ENCODE results near the gene KCNQ5. TPM values are rescaled to one million over a fixed set of nuclear protein-coding genes. Genes with fewer than 3 reads are reported as not detected.

Gene KCNQ5
- total RNA-seq, 4 donors from 2014 or later = 0.52 to 0.97 (median 0.59) TPM

DNA sequence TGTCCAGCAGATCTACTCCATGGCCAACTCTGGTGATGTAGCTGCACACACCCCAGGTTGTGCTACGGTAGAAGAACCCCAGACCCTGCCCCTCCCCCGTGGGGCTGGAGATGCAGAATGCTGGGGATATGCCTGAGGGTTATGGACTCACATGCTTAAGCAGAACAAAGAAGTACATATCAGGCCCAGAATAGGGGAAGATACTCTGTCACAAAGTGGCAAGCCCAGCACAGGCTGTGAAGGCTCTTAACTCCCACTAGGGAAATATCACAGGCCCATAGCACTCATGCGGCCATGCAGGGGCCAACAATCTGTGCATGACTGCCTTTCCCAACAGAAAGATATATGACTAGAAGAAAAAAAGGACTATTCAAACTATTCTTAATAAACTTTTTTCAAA lies 234.9 kb downstream of the KCNQ5 start:
- intact Hi-C loops (cut with DNase I; ENCODE audit: low total_unique reads) = no loop called here
- 75 to 89% methylated on average over 3 of the region's 3 CpGs for WGBS, 2 donors

GRCh38 chr6:72857791-72858585 lies 236.1 kb downstream of the KCNQ5 start:
- H3K4me3 ChIP-seq (ENCODE audit: low read depth, poor library complexity, severe bottlenecking) = no peak overlapping the region
- intact Hi-C loops (cut with DNase I; ENCODE audit: low total_unique reads) = no loop called here

More for the DNA sequence above, 234.9 kb downstream of the KCNQ5 start:
- DNase-seq (ENCODE audit: low spot score in 2 of 2) = no peak
- TF ChIP-seq, protein P1, sequence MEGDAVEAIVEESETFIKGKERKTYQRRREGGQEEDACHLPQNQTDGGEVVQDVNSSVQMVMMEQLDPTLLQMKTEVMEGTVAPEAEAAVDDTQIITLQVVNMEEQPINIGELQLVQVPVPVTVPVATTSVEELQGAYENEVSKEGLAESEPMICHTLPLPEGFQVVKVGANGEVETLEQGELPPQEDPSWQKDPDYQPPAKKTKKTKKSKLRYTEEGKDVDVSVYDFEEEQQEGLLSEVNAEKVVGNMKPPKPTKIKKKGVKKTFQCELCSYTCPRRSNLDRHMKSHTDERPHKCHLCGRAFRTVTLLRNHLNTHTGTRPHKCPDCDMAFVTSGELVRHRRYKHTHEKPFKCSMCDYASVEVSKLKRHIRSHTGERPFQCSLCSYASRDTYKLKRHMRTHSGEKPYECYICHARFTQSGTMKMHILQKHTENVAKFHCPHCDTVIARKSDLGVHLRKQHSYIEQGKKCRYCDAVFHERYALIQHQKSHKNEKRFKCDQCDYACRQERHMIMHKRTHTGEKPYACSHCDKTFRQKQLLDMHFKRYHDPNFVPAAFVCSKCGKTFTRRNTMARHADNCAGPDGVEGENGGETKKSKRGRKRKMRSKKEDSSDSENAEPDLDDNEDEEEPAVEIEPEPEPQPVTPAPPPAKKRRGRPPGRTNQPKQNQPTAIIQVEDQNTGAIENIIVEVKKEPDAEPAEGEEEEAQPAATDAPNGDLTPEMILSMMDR (IDR thresholded peaks at IDR 0.05) = no peak
- no peak for TF ChIP-seq POLR2A (IDR thresholded peaks at IDR 0.05)
- no peak overlapping the region for H3K4me3 ChIP-seq (ENCODE audit: low read depth, poor library complexity, severe bottlenecking)

DNA sequence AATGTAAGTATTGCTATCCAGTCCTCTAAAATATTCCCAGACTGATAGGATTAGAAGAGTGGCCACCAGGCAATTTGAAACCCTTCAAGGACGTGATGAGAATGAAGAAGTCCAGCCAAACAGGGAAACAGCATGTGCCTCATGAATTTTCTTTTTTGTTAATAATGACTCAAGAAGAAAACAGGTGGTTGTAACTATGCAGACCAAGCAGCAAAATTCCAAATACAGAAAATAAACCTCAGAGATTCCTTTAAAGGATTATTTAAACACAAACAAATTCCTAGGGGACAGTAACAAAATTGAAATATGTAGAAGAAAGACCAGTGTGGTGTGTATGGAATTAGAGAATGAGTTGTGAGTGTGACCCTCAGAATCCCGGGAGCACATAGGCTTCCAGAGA lies 239.2 kb downstream of the KCNQ5 start:
- intact Hi-C loops (cut with DNase I; ENCODE audit: low total_unique reads) = no loop called here
- DNase-seq (ENCODE audit: low spot score in 2 of 2) = no peak
- H3K4me3 ChIP-seq (ENCODE audit: low read depth, poor library complexity, severe bottlenecking) = no peak overlapping the region
- WGBS, 2 donors = 72 to 78% methylated on average over 2 of the region's 2 CpGs
- no peak for TF ChIP-seq POLR2A (IDR thresholded peaks at IDR 0.05)
- TF ChIP-seq, protein P1 (IDR thresholded peaks at IDR 0.05) = no peak

More at GRCh38 chr6:72857791-72858585, 236.1 kb downstream of the KCNQ5 start:
- no peak for TF ChIP-seq POLR2A (IDR thresholded peaks at IDR 0.05)
- TF ChIP-seq, protein P1 (IDR thresholded peaks at IDR 0.05) = no peak
- DNase-seq (ENCODE audit: low spot score in 2 of 2) = no peak
- 91 to 93% methylated on average over 4 of the region's 4 CpGs for WGBS, 2 donors

DNA sequence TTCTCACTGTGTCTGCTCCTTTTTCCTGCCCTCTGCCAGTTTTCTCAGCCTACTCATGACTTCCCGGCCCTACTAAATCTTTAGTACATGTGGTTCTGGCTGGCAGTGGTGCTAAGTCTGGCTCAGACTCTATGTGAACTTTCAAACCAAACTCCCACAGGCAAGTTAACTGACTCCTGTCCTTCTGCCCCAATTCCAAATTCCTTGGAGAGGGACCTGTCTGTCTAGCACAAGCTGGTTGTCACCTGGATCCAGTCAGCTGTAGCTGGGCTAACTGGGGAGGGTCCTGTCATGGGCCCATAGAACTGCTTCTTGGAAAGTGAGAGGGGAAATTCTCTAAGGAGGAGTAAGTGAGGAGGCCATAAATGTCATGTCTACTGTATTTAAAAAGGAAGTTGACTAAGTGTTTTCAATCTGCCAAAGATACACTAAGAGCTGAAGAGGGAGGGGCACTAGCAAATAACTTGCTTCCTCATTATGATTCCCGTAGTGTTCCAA lies 240.1 kb downstream of the KCNQ5 start:
- WGBS, 2 donors = 11% methylated on average over 2 of the region's 2 CpGs
- DNase-seq (ENCODE audit: low spot score in 2 of 2) = no peak
- H3K4me3 ChIP-seq (ENCODE audit: low read depth, poor library complexity, severe bottlenecking) = no peak overlapping the region
- intact Hi-C loops (cut with DNase I; ENCODE audit: low total_unique reads) = no loop called here
- TF ChIP-seq, protein P1 (IDR thresholded peaks at IDR 0.05) = no peak
- no peak for TF ChIP-seq POLR2A (IDR thresholded peaks at IDR 0.05)

DNA sequence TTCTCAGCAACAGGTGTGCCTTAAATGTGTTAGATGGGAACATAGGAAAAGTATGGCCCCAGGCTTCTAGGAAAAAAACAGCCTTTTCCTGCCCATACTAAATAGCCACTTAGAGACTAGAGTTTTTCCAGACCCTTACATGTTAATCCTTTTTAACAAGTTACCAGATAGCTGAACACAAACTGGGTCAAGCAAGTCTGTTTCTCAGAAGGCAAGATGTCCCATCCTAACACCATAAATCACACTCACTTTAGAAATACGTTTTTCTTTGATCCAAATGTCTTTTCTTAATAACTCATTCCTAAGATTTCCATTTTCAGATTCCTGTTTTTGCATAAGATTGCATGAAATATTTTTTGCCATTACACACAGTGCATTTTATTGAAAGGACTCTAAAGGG lies 241.3 kb downstream of the KCNQ5 start:
- DNase-seq (ENCODE audit: low spot score in 2 of 2) = no peak
- no peak for TF ChIP-seq POLR2A (IDR thresholded peaks at IDR 0.05)
- TF ChIP-seq, protein P1 (IDR thresholded peaks at IDR 0.05) = no peak
- intact Hi-C loops (cut with DNase I; ENCODE audit: low total_unique reads) = no loop called here
- WGBS, 2 donors = 25 to 40% methylated on average over 1 of the region's 1 CpG
- no peak overlapping the region for H3K4me3 ChIP-seq (ENCODE audit: low read depth, poor library complexity, severe bottlenecking)
